GM18505 (cell line): ENCODE results near the gene FREM2.

Experiments used
- ATAC-seq: cut with Tn5 transposase; IDR thresholded peaks from one replicate; pipeline ENCODE4 v1.9.1; 2021; ENCODE audit not compliant: unreplicated experiment
- POLR2A ChIP-seq: IDR thresholded peaks from 4 replicates; pipeline ENCODE4 v1.6.1; 2011; ENCODE audit warnings: borderline replicate concordance; ENCODE audit not compliant: insufficient read depth, insufficient read length; ENCODE audit errors: extremely low read depth

FREM2 gene

GRCh38 chr13:38670627-38671026, 16.2 kb upstream of the FREM2 start:
- TF ChIP-seq POLR2A: no peak
- ATAC-seq: no peak

GRCh38 chr13:38671980-38672379, 14.9 kb upstream of the FREM2 start:
- no peak for ATAC-seq
- no peak for TF ChIP-seq POLR2A

- ATAC-seq: no peak
- no peak for TF ChIP-seq POLR2A
These were observed 12.7 kb upstream of the FREM2 start for GRCh38 chr13:38674208-38674607.

GRCh38 chr13:38680912-38681311, 6.0 kb upstream of the FREM2 start:
- no peak for ATAC-seq
- no peak for TF ChIP-seq POLR2A

- ATAC-seq: no peak
- TF ChIP-seq POLR2A: no peak
These were observed 2.2 kb upstream of the FREM2 start for GRCh38 chr13:38684714-38685113.

- no peak for ATAC-seq
- no peak for TF ChIP-seq POLR2A
These were observed 1.4 kb upstream of the FREM2 start for GRCh38 chr13:38685431-38685830.

- ATAC-seq: no peak
- TF ChIP-seq POLR2A: no peak
These were observed 802 bp upstream of the FREM2 start for GRCh38 chr13:38685974-38686576.

GRCh38 chr13:38687246-38688229, 661 bp downstream of the FREM2 start:
- ATAC-seq: peak; percentile 11
- TF ChIP-seq POLR2A: no peak

GRCh38 chr13:38688674-38689073, 1.8 kb downstream of the FREM2 start:
- TF ChIP-seq POLR2A: no peak
- no peak for ATAC-seq

GRCh38 chr13:38690231-38690630, 3.4 kb downstream of the FREM2 start:
- ATAC-seq: no peak
- TF ChIP-seq POLR2A: no peak

- ATAC-seq: no peak
These were observed 6.3 kb downstream of the FREM2 start for GRCh38 chr13:38693168-38693567.

GRCh38 chr13:38693641-38694040, 6.8 kb downstream of the FREM2 start:
- no peak for ATAC-seq
- no peak for TF ChIP-seq POLR2A

More at GRCh38 chr13:38693168-38693567, 6.3 kb downstream of the FREM2 start:
- TF ChIP-seq POLR2A: no peak

- no peak for ATAC-seq
- TF ChIP-seq POLR2A: no peak
These were observed 10.3 kb downstream of the FREM2 start for GRCh38 chr13:38697197-38697596.
